ENCODE results near the gene CEP350.

Gene CEP350

DNA sequence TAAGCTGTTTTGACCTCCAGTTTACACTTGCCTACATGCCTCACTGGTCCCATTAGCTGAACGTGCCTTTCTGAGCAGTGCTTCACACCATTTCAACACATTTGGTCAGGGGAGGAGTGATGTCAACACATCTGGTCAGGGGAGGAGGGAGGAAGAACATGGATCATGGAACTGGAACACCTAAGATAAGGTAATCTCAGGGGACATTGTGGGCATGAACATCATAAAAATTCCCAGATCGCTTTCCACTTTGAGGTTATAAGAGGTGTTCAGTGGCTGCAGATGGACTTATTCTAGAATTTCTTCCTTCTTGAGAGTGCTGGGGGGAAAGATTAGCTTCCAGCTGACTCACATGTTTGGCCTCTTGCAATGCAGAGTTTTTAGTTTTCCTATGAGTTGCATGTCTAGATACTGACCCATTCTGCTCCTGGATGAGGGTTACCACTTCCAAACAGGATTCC is 202.1 kb downstream of the CEP350 start:
- DNase-seq (ENCODE audit: low read depth), result no peak

DNA sequence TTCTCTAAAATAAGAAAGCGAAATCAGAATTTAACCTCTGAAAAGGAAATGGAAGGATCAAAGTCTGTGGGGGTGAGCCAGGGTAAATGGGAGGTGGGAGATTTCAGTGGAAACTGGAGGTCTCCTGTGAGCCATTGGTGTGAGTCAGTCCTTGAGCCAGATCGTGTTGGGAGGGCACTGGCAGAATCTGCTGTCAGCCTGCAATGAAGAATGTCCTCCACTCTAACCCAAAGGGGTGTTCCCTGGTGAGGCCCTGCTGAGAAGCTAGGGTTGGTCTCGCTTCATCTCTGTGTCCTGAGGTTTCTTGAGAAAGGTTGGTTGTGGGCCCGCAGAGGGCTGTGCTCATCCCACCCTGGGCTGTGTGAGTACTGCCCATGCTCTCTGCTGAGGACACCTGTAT is 202.5 kb downstream of the CEP350 start:
- DNase-seq (ENCODE audit: low read depth), result no peak

DNA sequence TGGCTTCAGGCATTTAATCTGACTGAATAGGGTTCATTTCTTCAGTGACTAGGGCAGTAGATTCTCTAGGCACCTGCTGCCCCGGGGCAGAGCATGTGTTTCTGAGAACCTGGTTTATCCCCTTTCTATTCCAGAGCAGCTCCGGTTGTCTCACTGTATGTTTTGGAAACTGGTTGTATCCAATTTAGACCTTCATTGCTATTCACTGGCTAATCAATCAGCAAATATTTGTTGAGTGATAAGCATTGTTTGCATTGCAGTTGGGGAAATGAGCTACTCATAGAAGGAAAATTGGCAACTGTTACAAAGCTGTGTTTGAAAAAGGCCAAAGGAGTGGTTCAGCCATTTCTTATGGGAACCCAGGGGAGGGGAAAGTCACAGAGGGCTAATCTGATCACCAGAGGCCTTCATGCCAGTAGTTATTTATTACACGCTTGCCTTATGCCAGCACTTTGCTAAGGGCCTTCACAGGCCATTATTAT is 203.0 kb downstream of the CEP350 start:
- no peak for DNase-seq (ENCODE audit: low read depth)

DNA sequence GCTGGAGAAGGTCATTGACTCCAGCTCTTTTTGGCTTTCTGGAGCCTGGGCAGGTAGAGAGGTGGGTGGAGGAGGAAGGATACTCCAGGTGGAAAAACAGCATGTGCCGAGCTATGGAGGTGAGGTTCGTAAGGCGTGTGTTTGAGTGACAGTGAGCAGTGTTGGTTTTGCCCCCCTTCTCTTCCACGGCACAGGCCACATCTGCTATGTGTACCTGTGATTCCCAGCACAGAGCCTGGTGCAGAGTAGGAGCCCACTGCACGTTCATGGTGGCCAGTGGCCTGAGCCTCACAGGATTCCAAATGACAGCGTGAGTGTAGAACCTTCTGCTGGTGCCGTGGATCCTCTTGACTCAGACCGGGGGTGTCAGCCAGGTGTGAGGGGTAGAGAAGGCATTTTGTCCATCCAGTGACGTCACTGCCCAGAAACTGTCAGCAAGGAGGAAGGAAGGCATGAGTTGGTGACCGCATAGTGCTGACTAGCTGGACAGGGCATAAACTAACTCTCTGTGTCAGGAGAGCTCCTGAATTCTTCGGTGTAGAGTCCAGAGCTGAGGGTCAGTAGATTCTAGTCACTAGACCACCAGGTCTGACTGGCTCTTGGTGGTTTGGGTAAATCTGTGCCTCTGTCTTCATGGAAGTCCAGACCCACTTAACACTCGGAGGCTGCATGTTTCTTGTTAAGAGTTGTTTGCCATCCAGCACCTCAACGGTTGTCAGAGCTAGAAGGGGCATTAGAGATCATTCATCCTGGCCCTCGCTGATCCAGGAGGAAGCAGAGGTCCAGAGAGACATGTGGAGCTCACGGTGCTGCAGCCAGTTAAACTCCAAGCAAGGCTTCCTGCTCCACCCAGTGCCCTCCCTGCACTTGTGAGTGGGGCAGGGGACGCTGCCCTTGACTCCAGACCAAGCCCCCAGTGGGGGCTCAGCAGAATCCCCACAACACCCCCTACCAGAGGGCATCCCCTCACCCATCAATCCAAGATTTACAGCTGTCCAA is 203.8 kb downstream of the CEP350 start:
- DNase-seq (ENCODE audit: low read depth), result no peak

DNA sequence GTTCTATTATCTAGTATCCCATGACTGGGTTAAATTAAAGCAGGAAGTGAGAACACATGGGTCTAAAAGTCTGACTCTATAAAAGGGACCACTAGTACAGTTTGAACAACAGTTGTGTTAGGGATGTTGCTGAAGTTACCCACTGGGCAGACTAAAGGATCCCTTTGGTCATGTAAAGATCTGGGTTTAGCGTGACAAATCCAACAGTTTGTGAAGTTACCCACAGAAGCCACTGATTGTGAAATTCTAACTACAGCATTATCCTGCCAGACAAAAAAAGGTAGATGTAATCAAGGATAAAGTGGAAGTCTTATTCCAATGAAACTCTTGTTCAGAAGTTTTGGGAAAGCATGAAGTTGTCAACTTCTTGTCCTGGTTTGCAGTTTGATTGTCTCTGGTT is 205.7 kb downstream of the CEP350 start:
- no peak for DNase-seq (ENCODE audit: low read depth)

DNA sequence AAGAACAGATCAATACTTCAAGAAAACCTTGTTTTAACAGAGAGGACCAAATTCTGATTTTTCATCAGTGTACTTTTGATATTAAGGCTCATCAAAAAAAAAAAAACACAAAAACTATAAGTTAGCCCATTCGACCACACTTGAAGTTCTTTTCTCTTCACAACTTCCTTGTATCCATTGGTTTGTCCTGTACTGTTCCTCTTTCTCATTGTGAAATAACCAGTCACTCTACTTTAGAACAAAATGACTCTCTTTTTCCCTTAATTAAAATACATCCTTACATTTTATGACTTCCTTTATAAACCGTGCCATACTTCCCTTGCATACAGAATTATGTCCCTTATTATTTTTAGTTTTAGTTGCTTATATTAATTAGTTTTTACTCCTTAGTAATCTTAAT is 208.4 kb downstream of the CEP350 start:
- DNase-seq (ENCODE audit: low read depth), result no peak

All from activated T-cell treated with anti-CD3 and anti-CD28 coated beads for 1 hour (primary cell).